DND-41 (cell line): ENCODE data around the gene PNPLA6.
A peak's percentile ranks its signal among the peaks of the same experiment; 100 is the strongest.

ENCODE experiments used
- ATAC-seq: fragments of 200-7000 bp; cut with Tn5 transposase; 3 replicates; pipeline ENCODE4 v1.9.1; 2021; ENCODE audit warnings: low read depth; ENCODE audit not compliant: insufficient read depth
- DNase-seq: peaks from one replicate; pipeline ENCODE4 v3.0.0-alpha.2; 2020
- H2AFZ ChIP-seq: 2 replicates; pipeline ENCODE4 v1.6.0; 2012; ENCODE audit warnings: low read depth, low read length
- H3K27ac ChIP-seq: 2 replicates; pipeline ENCODE4 v1.5.1; 2012; ENCODE audit warnings: low read length, inconsistent platforms
- H3K27me3 ChIP-seq: fragments of 200-600 bp; sonication (generic); 2 replicates; pipeline ENCODE4 v1.6.0; 2012; ENCODE audit warnings: low read length, mild to moderate bottlenecking, inconsistent platforms; ENCODE audit not compliant: insufficient read depth, poor library complexity
- H3K36me3 ChIP-seq: 2 replicates; pipeline ENCODE4 v1.5.1; 2012; ENCODE audit warnings: low read length, inconsistent platforms; ENCODE audit not compliant: insufficient read depth
- H3K4me1 ChIP-seq: 2 replicates; pipeline ENCODE4 v1.5.1; 2012; ENCODE audit warnings: mild to moderate bottlenecking, low read length; ENCODE audit not compliant: insufficient read depth
- H3K4me2 ChIP-seq: 2 replicates; pipeline ENCODE4 v1.6.0; 2012; ENCODE audit warnings: mild to moderate bottlenecking, moderate library complexity, low read length, inconsistent platforms; ENCODE audit not compliant: insufficient read depth
- H3K4me3 ChIP-seq, 2 experiments: fragments of 200-600 bp in 1 of 2; shearing (Covaris generic) in 1 of 2; 2 replicates each; pipeline ENCODE4 v1.5.1; 2012 to 2016; ENCODE audit warnings: inconsistent platforms in 2 of 2, low read length in 2 of 2, mild to moderate bottlenecking in 2 of 2, low read depth in 1 of 2, moderate library complexity in 1 of 2
- H3K79me2 ChIP-seq: 2 replicates; pipeline ENCODE4 v1.6.0; 2012; ENCODE audit warnings: low read length, inconsistent platforms; ENCODE audit not compliant: insufficient read depth
- H3K9ac ChIP-seq: 2 replicates; pipeline ENCODE4 v1.6.0; 2012; ENCODE audit warnings: low read depth, mild to moderate bottlenecking, inconsistent platforms, low read length, moderate library complexity
- H3K9me3 ChIP-seq: 2 replicates; pipeline ENCODE4 v1.5.1; 2012; ENCODE audit warnings: low read length, moderate library complexity, mild to moderate bottlenecking, inconsistent platforms; ENCODE audit not compliant: insufficient read depth, severe bottlenecking
- H4K20me1 ChIP-seq: 2 replicates; pipeline ENCODE4 v1.6.0; 2012; ENCODE audit warnings: low read length; ENCODE audit not compliant: insufficient read depth
- EZH2 ChIP-seq: IDR thresholded peaks from 3 replicates; pipeline ENCODE4 v1.6.1; 2012; ENCODE audit warnings: borderline replicate concordance, low read depth, mild to moderate bottlenecking, moderate library complexity, low read length, inconsistent platforms; ENCODE audit not compliant: severe bottlenecking
- TF ChIP-seq, protein P1 (sequence below): IDR thresholded peaks from 2 replicates; pipeline ENCODE4 v1.5.1; 2012; ENCODE audit warnings: borderline replicate concordance, low read length, moderate library complexity, mild to moderate bottlenecking; ENCODE audit not compliant: poor library complexity, severe bottlenecking; ENCODE audit errors: extremely low read depth

The PNPLA6 gene

DNA sequence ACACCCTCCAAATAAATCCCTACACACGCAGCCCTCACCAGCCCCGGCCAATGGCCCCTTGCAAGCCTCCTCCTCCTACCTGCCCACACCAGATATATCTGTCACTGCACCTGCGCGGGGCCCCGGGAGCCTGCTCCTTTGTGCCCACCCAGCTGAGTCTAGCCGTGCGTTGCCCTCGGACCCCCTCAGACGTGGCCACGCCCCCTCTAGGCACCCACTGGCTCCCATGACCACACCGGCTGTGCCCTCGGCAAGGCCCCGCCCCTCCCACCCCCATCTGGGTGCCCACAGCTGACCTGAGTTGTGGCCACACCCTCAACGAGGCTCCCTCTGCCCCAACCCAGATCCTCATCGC is 6.3 kb upstream of the PNPLA6 start:
- Histone ChIP-seq H2AFZ (no peak overlapping the region), H3K79me2 (peaks cover under 1% of the 10 kb centered on the region; the same call in 1 of the 2 replicates), H4K20me1 (no peaks in the 10 kb centered on the region), H3K36me3 (peaks cover 58% of the 10 kb centered on the region), H3K27me3 (no peaks in the 10 kb centered on the region), H3K4me3 (no peak overlapping the region), H3K9me3 (no peaks in the 10 kb centered on the region), H3K4me2 (no peak overlapping the region), H3K4me1 (peaks cover 15% of the 10 kb centered on the region), H3K9ac (no peak overlapping the region), H3K27ac (no peak overlapping the region)
- ATAC-seq (no peak), DNase-seq (no peak)
- TF ChIP-seq, protein P1, sequence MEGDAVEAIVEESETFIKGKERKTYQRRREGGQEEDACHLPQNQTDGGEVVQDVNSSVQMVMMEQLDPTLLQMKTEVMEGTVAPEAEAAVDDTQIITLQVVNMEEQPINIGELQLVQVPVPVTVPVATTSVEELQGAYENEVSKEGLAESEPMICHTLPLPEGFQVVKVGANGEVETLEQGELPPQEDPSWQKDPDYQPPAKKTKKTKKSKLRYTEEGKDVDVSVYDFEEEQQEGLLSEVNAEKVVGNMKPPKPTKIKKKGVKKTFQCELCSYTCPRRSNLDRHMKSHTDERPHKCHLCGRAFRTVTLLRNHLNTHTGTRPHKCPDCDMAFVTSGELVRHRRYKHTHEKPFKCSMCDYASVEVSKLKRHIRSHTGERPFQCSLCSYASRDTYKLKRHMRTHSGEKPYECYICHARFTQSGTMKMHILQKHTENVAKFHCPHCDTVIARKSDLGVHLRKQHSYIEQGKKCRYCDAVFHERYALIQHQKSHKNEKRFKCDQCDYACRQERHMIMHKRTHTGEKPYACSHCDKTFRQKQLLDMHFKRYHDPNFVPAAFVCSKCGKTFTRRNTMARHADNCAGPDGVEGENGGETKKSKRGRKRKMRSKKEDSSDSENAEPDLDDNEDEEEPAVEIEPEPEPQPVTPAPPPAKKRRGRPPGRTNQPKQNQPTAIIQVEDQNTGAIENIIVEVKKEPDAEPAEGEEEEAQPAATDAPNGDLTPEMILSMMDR, result no peak
- TF ChIP-seq EZH2, result no peak

DNA sequence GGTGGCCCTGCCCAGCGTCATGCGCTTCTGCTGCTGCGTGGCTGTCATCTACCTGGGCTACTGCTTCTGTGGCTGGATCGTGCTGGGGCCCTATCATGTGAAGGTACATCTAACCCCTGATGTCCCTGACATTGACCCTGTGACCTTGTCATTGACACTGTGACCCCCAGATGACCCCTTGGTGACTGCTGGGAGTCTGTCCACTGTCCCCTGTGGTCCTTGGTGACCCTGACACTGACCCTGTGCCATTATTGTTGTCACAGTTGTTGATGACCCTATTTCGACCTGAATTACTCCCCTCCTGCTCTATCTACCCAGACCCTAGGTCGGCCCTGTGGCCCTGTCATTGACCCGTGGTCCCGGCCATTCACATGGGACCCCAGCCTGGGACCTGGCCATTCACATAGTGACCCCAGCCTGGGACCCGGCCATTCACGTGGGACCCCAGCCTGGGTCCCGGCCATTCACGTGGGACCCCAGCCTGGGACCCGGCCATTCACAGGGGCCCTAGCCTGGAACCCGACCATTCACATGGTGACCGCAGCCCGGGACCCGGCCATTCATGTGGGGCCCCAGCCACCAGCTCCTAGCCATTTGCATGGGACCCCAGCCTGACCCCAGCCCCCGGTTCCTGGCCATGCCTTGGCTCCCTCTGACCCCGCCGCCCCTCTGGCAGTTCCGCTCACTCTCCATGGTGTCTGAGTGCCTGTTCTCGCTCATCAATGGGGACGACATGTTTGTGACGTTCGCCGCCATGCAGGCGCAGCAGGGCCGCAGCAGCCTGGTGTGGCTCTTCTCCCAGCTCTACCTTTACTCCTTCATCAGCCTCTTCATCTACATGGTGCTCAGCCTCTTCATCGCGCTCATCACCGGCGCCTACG is 5.7 kb upstream of the PNPLA6 start:
- Histone ChIP-seq H3K9me3 (no peaks in the 10 kb centered on the region), H4K20me1 (no peaks in the 10 kb centered on the region), H3K36me3 (peaks cover 55% of the 10 kb centered on the region), H2AFZ (no peak overlapping the region), H3K27me3 (no peaks in the 10 kb centered on the region), H3K4me3 (no peak overlapping the region), H3K9ac (no peak overlapping the region), H3K79me2 (no peaks in the 10 kb centered on the region; the same call in 1 of the 2 replicates), H3K4me1 (peaks cover 21% of the 10 kb centered on the region), H3K4me2 (no peak overlapping the region), H3K27ac (no peak overlapping the region)
- no peak for TF ChIP-seq EZH2
- TF ChIP-seq, protein P1, result no peak
- DNase-seq (no peak), ATAC-seq (no peak)

- peak overlapping the region; percentile 16 to 75; a peak in 3 of 4 replicates for H3K4me3 ChIP-seq
- H4K20me1 ChIP-seq, result no peaks in the 10 kb centered on the region
- H2AFZ ChIP-seq, result peak overlapping the region; percentile 87
- peaks cover 31% of the 10 kb centered on the region for H3K36me3 ChIP-seq
- H3K9ac ChIP-seq, result peak overlapping the region; percentile 73
- H3K4me2 ChIP-seq, result peak overlapping the region; percentile 90
- peaks cover 4% of the 10 kb centered on the region; the same call in 1 of the 2 replicates for H3K79me2 ChIP-seq
- H3K4me1 ChIP-seq, result peaks cover 34% of the 10 kb centered on the region
- H3K27ac ChIP-seq, result peak overlapping the region; percentile 73
- H3K9me3 ChIP-seq, result no peaks in the 10 kb centered on the region
- no peak for DNase-seq
- no peak for TF ChIP-seq EZH2
- TF ChIP-seq, protein P1, result no peak
- ATAC-seq, result no peak
- H3K27me3 ChIP-seq, result no peaks in the 10 kb centered on the region
Measured at GRCh38 chr19:7533281-7533885, 2.1 kb upstream of the PNPLA6 start.
